GM06990 (cell line): ENCODE measurements around the gene CRCP.
"Not testable (repeated sequence)": the region's sequence is repeated elsewhere in the genome, so short reads cannot be mapped to it uniquely, and the experiment has no call there.

ENCODE experiments used
- DNase-seq: peaks from one replicate; pipeline ENCODE4 v3.0.0-alpha.2; 2011; ENCODE audit not compliant: insufficient read length; ENCODE audit errors: extremely low read depth
- H3K27me3 ChIP-seq: replicated peaks from 2 replicates; pipeline ENCODE4 v1.6.0; 2011; ENCODE audit warnings: low read length; ENCODE audit not compliant: control insufficient read depth, insufficient read depth
- H3K36me3 ChIP-seq: 2 replicates; pipeline ENCODE4 v1.5.1; 2011; ENCODE audit warnings: low read length; ENCODE audit not compliant: control insufficient read depth, insufficient read depth
- H3K4me3 ChIP-seq: replicated peaks from 2 replicates; pipeline ENCODE4 v1.5.1; 2011; ENCODE audit warnings: low read depth, mild to moderate bottlenecking, control low read depth, low read length
- TF ChIP-seq, protein P1 (sequence below): IDR thresholded peaks from 2 replicates; pipeline ENCODE4 v1.5.1; 2011; ENCODE audit warnings: low read length, control low read depth, mild to moderate bottlenecking, inconsistent platforms; ENCODE audit not compliant: insufficient read depth, poor library complexity, severe bottlenecking

CRCP gene

DNA sequence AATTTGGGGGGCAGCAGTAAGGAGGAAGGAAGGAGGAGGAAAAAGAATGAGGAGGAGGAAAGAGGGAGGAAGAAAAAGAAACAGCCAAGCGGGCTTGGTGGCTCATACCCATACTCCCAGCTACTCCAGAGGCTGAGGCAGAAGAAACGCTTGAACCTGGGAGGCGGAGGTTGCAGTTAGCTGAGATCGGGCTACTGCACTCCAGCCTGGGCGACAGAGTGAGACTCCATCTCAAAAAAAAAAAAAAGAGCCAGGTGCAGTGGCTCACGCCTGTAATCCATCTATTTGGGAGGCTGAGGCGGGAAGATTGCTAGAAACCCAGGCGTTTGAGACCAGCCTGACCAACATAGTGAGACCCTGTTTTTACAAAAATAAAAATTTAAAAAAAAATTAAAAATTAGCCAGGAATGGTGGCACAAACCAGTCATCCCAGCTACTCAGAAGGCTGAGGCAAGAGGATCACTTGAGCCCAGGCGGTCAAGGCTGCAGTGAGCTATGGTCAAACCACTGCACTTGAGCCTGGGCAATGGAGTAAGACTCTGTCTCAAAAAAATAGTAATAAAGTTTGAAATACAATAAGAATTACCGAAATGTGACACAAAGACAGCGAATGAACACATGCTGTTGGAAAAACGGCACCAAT is 14.1 kb upstream of the CRCP start:
- TF ChIP-seq, protein P1, sequence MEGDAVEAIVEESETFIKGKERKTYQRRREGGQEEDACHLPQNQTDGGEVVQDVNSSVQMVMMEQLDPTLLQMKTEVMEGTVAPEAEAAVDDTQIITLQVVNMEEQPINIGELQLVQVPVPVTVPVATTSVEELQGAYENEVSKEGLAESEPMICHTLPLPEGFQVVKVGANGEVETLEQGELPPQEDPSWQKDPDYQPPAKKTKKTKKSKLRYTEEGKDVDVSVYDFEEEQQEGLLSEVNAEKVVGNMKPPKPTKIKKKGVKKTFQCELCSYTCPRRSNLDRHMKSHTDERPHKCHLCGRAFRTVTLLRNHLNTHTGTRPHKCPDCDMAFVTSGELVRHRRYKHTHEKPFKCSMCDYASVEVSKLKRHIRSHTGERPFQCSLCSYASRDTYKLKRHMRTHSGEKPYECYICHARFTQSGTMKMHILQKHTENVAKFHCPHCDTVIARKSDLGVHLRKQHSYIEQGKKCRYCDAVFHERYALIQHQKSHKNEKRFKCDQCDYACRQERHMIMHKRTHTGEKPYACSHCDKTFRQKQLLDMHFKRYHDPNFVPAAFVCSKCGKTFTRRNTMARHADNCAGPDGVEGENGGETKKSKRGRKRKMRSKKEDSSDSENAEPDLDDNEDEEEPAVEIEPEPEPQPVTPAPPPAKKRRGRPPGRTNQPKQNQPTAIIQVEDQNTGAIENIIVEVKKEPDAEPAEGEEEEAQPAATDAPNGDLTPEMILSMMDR = no peak
- H3K36me3 ChIP-seq = no peaks in the 10 kb centered on the region
- peak overlapping the region; percentile 63 for H3K4me3 ChIP-seq
- DNase-seq = no peak
- H3K27me3 ChIP-seq = no peaks in the 10 kb centered on the region

DNA sequence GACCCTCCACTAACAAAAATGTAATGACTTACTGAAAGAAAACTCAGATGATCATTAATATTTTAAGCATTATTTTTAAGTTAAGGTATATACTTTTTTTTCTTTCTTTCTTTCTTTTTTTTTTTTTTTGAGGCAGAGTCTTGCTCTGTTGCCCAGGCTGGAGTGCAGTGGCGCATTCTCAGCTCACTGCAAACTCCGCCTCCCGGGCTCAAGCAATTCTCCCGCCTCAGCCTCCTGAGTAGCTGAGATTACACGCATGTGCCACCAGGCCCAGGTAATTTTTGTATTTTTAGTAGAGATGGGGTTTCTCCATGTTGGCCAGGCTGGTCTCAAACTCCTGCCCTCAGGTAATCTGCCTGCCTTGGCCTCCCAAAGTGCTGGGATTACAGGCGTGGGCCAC is 12.5 kb upstream of the CRCP start:
- H3K27me3 ChIP-seq, DNase-seq, H3K36me3 ChIP-seq, H3K4me3 ChIP-seq: not testable (repeated sequence)

DNA sequence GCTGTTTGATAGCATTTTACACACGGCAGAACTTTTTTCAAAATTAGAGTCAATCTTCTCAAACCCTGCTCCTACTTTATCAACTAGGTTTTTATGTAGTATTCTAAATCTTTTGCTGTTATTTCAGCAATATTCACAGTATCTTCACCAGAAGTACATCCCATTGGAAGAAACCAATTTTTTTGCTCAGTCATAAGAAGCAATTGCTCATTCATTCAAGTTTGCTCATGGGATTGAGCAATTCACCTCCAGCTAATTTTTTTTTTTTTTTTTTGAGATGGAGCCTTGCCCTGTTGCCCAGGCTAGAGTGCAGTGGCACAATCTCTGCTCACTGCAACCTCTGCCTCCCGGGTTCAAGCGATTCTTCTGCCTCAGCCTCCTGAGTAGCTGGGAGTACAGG is 10.7 kb upstream of the CRCP start:
- H3K36me3 ChIP-seq, DNase-seq, H3K27me3 ChIP-seq, H3K4me3 ChIP-seq: not testable (repeated sequence)

DNA sequence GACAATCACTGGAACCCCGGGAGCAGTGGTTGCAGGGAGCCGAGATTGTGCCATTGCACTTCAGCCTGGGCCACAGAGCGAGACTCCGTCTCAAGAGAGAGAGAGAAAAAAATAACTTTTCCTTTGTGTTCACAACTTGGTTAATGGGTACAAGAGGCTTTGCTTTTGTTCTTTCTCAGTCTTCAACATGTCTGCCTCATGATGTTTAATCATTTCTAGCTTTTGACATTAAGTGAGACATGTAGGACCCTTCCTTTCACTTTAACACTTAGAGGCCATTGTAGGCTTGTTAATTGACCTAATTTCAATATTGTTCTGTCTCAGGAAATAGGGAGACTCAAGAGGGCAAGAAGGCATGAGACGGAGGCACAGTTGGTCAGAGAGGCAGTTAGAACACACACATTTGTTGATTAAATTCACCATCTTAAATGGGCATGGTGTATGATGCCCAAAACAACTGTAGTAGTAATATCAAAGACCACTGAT is 9.3 kb upstream of the CRCP start:
- no peak for DNase-seq
- H3K4me3 ChIP-seq = no peak overlapping the region
- H3K36me3 ChIP-seq = no peaks in the 10 kb centered on the region

DNA sequence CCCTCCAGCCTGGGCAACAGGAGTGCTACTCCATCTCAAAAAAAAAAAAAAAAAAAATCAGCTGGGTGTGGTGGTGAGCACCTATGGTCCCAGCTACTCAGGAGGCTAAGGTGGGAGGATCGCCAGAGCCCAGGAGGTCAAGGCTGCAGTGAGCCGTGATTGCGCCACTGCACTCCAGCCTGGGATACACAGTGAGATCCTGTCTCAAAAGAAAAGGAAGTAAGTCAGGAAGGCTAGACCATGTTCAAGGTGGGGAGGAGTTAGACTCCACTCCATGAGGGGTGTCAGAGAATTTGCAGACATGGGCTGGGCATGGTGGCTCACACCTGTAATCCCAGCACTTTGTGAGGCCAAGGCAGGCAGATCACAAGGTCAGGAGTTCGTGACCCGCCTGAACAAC is 6.2 kb upstream of the CRCP start:
- H3K27me3 ChIP-seq, H3K36me3 ChIP-seq, H3K4me3 ChIP-seq, DNase-seq: not testable (repeated sequence)

More for the DNA sequence above, 9.3 kb upstream of the CRCP start:
- no peaks in the 10 kb centered on the region for H3K27me3 ChIP-seq
- TF ChIP-seq, protein P1 = no peak

DNA sequence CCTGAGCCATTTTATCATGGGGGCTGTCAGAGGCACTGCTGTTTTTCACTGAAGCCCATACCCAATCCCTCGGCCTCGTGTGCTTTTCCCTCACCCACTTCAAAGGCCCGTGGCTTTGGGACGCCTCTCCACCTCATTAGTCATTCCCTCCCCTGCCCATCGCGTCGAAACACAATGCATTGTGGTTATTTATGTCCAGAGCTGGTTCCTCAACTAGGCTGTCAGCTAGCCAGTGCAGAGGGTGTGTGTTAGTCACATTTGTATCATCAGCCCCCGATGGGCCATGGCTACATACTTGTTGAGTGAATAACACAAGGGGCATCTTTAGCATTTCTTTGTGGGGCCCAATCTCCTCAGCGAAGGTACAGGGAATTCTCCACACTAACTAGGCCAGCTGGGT is 3.8 kb upstream of the CRCP start:
- no peak for DNase-seq
- Histone ChIP-seq H3K27me3 (no peaks in the 10 kb centered on the region), H3K4me3 (no peak overlapping the region)

DNA sequence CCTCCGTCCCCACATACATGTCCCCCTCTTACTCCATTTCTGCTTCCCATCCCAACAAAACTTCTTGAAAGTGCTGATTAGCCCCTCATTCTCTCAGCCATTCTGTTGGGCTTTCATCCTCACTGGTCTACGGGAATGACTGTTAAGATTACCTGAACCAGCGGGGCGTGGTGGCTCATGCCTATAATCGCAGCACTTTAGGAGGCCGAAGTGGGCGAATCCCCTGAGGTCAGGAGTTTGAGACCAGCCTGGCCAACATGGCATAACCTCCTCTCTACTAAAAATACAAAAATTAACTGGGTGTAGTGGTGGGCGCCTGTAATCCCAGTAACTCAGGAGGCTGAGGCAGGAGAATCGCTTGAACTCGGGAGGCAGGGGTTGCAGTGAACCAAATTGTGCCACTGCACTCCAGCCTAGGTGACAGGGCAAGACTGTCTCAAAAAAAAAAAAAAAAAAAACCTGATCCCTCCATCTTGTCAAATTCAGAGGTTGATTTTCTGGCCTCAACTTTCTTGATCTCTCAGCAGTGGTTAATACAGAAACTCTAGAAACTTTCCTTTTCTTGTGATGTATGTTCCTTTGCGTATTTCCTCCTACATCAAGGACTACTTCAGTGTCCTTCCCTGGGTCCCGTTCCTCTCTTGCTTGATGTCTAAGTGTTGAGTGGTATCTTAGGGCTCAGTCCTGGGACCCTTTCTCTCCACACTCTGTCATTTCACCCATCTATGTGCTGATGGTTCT is 2.2 kb downstream of the CRCP start:
- not testable (repeated sequence) for DNase-seq, H3K27me3 ChIP-seq, H3K36me3 ChIP-seq, H3K4me3 ChIP-seq

More for the DNA sequence above, 3.8 kb upstream of the CRCP start:
- TF ChIP-seq, protein P1 = no peak
- no peaks in the 10 kb centered on the region for H3K36me3 ChIP-seq
